Measurements from ENCODE around the gene AUH.

The AUH gene

GRCh38 chr9:91185193-91185886, 176.4 kb downstream of the AUH start:
- TF ChIP-seq CTCF (IDR thresholded peaks at IDR 0.05) (no peak), ZFX (IDR thresholded peaks at IDR 0.05; ENCODE audit: borderline replicate concordance) (no peak)
- no peak overlapping the region for H3K27ac ChIP-seq

GRCh38 chr9:91182429-91183225, 179.1 kb downstream of the AUH start:
- TF ChIP-seq ZFX (IDR thresholded peaks at IDR 0.05; ENCODE audit: borderline replicate concordance): no peak
- TF ChIP-seq CTCF (IDR thresholded peaks at IDR 0.05): no peak
- no peak overlapping the region for H3K27ac ChIP-seq

GRCh38 chr9:91181541-91181940, 180.2 kb downstream of the AUH start:
- TF ChIP-seq CTCF (IDR thresholded peaks at IDR 0.05): no peak
- TF ChIP-seq ZFX (IDR thresholded peaks at IDR 0.05; ENCODE audit: borderline replicate concordance): no peak
- no peak overlapping the region for H3K27ac ChIP-seq

- no peak overlapping the region for H3K27ac ChIP-seq
- TF ChIP-seq ZFX (IDR thresholded peaks at IDR 0.05; ENCODE audit: borderline replicate concordance) (no peak), CTCF (IDR thresholded peaks at IDR 0.05) (no peak)
Measured at GRCh38 chr9:91180930-91181268, 180.8 kb downstream of the AUH start.

GRCh38 chr9:91180240-91180929, 181.3 kb downstream of the AUH start:
- TF ChIP-seq ZFX (IDR thresholded peaks at IDR 0.05; ENCODE audit: borderline replicate concordance) (no peak), CTCF (IDR thresholded peaks at IDR 0.05) (no peak)
- H3K27ac ChIP-seq: no peak overlapping the region

GRCh38 chr9:91179237-91180138, 182.2 kb downstream of the AUH start:
- no peak overlapping the region for H3K27ac ChIP-seq
- no peak for TF ChIP-seq CTCF (IDR thresholded peaks at IDR 0.05)
- TF ChIP-seq ZFX (IDR thresholded peaks at IDR 0.05; ENCODE audit: borderline replicate concordance): no peak

All from 22Rv1 (cell line).